B cell (primary cell): ENCODE measurements around the gene FOXO1. TPM values are rescaled to one million over a fixed set of nuclear protein-coding genes. Genes with fewer than 3 reads are reported as not detected.

Experiments
- ATAC-seq: fragments of 200-7000 bp; cut with Tn5 transposase; one replicate; pipeline ENCODE4 v1.10.0; 2021; ENCODE audit warnings: low read depth, mild to moderate bottlenecking, moderate number of reproducible peaks, moderate library complexity
- CTCF ChIA-PET: fragments of 350-600 bp; sonication (Branson Sonifier 250); formaldehyde crosslinking; loops from one replicate; lab custom pipeline; 2021; ENCODE audit warnings: antibody characterized with exemption, inconsistent platforms; lab: Charles Lee
- POLR2A ChIA-PET: fragments of 350-600 bp; sonication (Branson Sonifier 250); formaldehyde crosslinking; loops from one replicate; lab custom pipeline; 2021; ENCODE audit warnings: antibody characterized with exemption; lab: Charles Lee
- DNase-seq: peaks from one replicate; pipeline ENCODE4 v3.0.0; 2013
- H2AFZ ChIP-seq: 2 replicates; pipeline ENCODE4 v1.6.1; 2012; ENCODE audit warnings: mild to moderate bottlenecking, low read depth, low read length; ENCODE audit not compliant: insufficient read depth, poor library complexity, severe bottlenecking
- H3K27ac ChIP-seq, 2 donors: 1 replicate in 1 of 2; 2 replicates in 1 of 2; pipeline ENCODE4 v1.5.1; 2012 to 2013; ENCODE audit warnings: low read length in 2 of 2, mild to moderate bottlenecking in 2 of 2, moderate library complexity in 1 of 2
- H3K27me3 ChIP-seq, 4 experiments: fragments of 200-600 bp in 1 of 4; sonication (generic) in 1 of 4; replicated peaks in 1 of 4; 1 replicate in 2 of 4; 2 replicates in 2 of 4; pipeline versions ENCODE4 v1.6.1 to v1.7.0; 2013 to 2016; ENCODE audit warnings: low read length in 3 of 4, mild to moderate bottlenecking in 2 of 4, mixed read lengths in 1 of 4, moderate library complexity in 1 of 4; ENCODE audit not compliant: insufficient read depth in 4 of 4, control insufficient read depth in 3 of 4; ENCODE audit errors: control extremely low read depth in 1 of 4
- H3K36me3 ChIP-seq, 2 experiments: replicated peaks in 1 of 2; 1 replicate in 1 of 2; 2 replicates in 1 of 2; pipeline versions ENCODE4 v1.6.1 to v1.7.1; 2013; ENCODE audit warnings: low read length in 1 of 2; ENCODE audit not compliant: insufficient read depth in 2 of 2, control insufficient read depth in 1 of 2; ENCODE audit errors: control extremely low read depth in 1 of 2, extremely low read depth in 1 of 2
- H3K4me1 ChIP-seq, 2 donors: fragments of 200-600 bp in 1 of 2; sonication (generic) in 1 of 2; 1 replicate in 1 of 2; 2 replicates in 1 of 2; pipeline versions ENCODE4 v1.5.1 to v1.6.1; 2013 to 2017; ENCODE audit warnings: low read length in 2 of 2; ENCODE audit not compliant: control insufficient read depth in 2 of 2, insufficient read depth in 2 of 2
- H3K4me2 ChIP-seq: replicated peaks from 2 replicates; pipeline ENCODE3; 2012; ENCODE audit warnings: mild to moderate bottlenecking, low read depth, low read length; ENCODE audit not compliant: poor library complexity, severe bottlenecking
- H3K4me3 ChIP-seq, 5 experiments: fragments of 200-600 bp in 1 of 5; sonication (generic) in 1 of 5; 1 replicate in 3 of 5; 2 replicates in 2 of 5; pipeline versions ENCODE4 v1.5.1 to v1.7.0; 2011 to 2016; ENCODE audit warnings: low read length in 4 of 5, mild to moderate bottlenecking in 4 of 5, low read depth in 2 of 5, control low read depth in 1 of 5, moderate library complexity in 1 of 5; ENCODE audit not compliant: insufficient read depth in 1 of 5; ENCODE audit errors: control extremely low read depth in 1 of 5, extremely low read depth in 1 of 5
- H3K79me2 ChIP-seq: fragments of 200-600 bp; sonication (generic); one replicate; pipeline ENCODE4 v1.6.0; 2016; ENCODE audit warnings: low read length; ENCODE audit not compliant: control insufficient read depth, insufficient read depth
- H3K9ac ChIP-seq: fragments of 200-600 bp; sonication (generic); 2 replicates; pipeline ENCODE4 v1.6.1; 2017; ENCODE audit warnings: mild to moderate bottlenecking, low read length, moderate library complexity
- H3K9me3 ChIP-seq, 3 donors: one replicate each; pipeline versions ENCODE4 v1.6.1 to v1.7.1; 2013; ENCODE audit warnings: low read length in 2 of 3; ENCODE audit not compliant: control insufficient read depth in 2 of 3, insufficient read depth in 1 of 3; ENCODE audit errors: control extremely low read depth in 1 of 3
- H4K20me1 ChIP-seq: 2 replicates; pipeline ENCODE4 v1.6.0; 2012; ENCODE audit warnings: mild to moderate bottlenecking, low read length; ENCODE audit not compliant: insufficient read depth, control insufficient read depth, poor library complexity, severe bottlenecking
- H3K27ac Mint-ChIP-seq: one replicate; pipeline ENCODE4 v1.8.0; 2021; ENCODE audit warnings: mixed read lengths
- H3K27me3 Mint-ChIP-seq: one replicate; pipeline ENCODE4 v1.8.0; 2021; ENCODE audit warnings: mixed read lengths
- H3K4me1 Mint-ChIP-seq: one replicate; pipeline ENCODE4 v1.8.0; 2021; ENCODE audit warnings: mixed read lengths
- H3K4me3 Mint-ChIP-seq: one replicate; pipeline ENCODE4 v1.8.0; 2021; ENCODE audit warnings: mixed read lengths
- H3K9me3 Mint-ChIP-seq: one replicate; pipeline ENCODE4 v1.8.0; 2022; ENCODE audit warnings: mixed read lengths; ENCODE audit not compliant: insufficient read depth
- EZH2 ChIP-seq: IDR thresholded peaks from 2 replicates; pipeline ENCODE4 v1.6.1; 2012; ENCODE audit warnings: borderline replicate concordance, low read depth, mild to moderate bottlenecking, moderate library complexity, low read length; ENCODE audit not compliant: insufficient read depth, poor library complexity, severe bottlenecking
- WGBS: methylation state at CpG from one replicate; pipeline ENCODE4 v1.1.5; 2013; ENCODE audit warnings: missing lambda C conversion rate; ENCODE audit not compliant: insufficient coverage; 5-methylcytosine and 5-hydroxymethylcytosine counted together
- intact Hi-C: fragments of 100-400 bp; cut with micrococcal nuclease; formaldehyde crosslinking; loops from one replicate; pipeline ENCODE4 v1.10.0; 2022
- polyA plus RNA-seq: library from polyadenylated mRNA; depleted of rRNA; stranded (reverse); fragments of >200 nt; gene quantifications from 2 replicates; pipeline ENCODE4 v1.2.3, GENCODE V29; 2012
- total RNA-seq, 2 donors: library from RNA; stranded (reverse); fragments of 120-200 nt in 1 of 2; gene quantifications; 1 replicate in 1 of 2; 2 replicates in 1 of 2; pipeline versions ENCODE4 v1.2.3 to v1.2.4, GENCODE V29; 2013 to 2022
- TF ChIP-seq, protein P1 (sequence below): fragments of 200-600 bp; IDR thresholded peaks from one replicate; pipeline ENCODE4 v1.8.0; 2022; ENCODE audit warnings: antibody characterized with exemption, mild to moderate bottlenecking

FOXO1 gene
- total and polyA plus RNA-seq, 2 donors (not counting 1 experiment from before 2014, with no cell fraction given) = 22.8 to 77.9 TPM

GRCh38 chr13:40706439-40706838 is 40.0 kb upstream of the FOXO1 start:
- Histone ChIP-seq H3K36me3 (no peaks in the 10 kb centered on the region), H3K9me3 (peaks cover 0 to 5% (median 2%) of the 10 kb centered on the region in 3 donors), H3K9ac (no peak overlapping the region), H4K20me1 (no peaks in the 10 kb centered on the region), H2AFZ (no peak overlapping the region), H3K27ac (no peak overlapping the region), H3K4me2 (no peak overlapping the region), H3K4me3 (no peak overlapping the region), H3K27me3 (no peaks in the 10 kb centered on the region), H3K79me2 (no peaks in the 10 kb centered on the region), H3K4me1 (no peaks in the 10 kb centered on the region)
- Mint-ChIP-seq H3K4me1 (peaks cover 7% of the 10 kb centered on the region), H3K27me3 (no peaks in the 10 kb centered on the region), H3K9me3 (peaks cover 18% of the 10 kb centered on the region), H3K27ac (no peak overlapping the region), H3K4me3 (no peak overlapping the region)
- DNase-seq = no peak
- ChIA-PET CTCF (no interaction called here), POLR2A (no interaction called here)
- TF ChIP-seq EZH2 = no peak
- TF ChIP-seq, protein P1, sequence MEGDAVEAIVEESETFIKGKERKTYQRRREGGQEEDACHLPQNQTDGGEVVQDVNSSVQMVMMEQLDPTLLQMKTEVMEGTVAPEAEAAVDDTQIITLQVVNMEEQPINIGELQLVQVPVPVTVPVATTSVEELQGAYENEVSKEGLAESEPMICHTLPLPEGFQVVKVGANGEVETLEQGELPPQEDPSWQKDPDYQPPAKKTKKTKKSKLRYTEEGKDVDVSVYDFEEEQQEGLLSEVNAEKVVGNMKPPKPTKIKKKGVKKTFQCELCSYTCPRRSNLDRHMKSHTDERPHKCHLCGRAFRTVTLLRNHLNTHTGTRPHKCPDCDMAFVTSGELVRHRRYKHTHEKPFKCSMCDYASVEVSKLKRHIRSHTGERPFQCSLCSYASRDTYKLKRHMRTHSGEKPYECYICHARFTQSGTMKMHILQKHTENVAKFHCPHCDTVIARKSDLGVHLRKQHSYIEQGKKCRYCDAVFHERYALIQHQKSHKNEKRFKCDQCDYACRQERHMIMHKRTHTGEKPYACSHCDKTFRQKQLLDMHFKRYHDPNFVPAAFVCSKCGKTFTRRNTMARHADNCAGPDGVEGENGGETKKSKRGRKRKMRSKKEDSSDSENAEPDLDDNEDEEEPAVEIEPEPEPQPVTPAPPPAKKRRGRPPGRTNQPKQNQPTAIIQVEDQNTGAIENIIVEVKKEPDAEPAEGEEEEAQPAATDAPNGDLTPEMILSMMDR = no peak
- WGBS = 0% methylated on average over 2 of the region's 2 CpGs
- intact Hi-C loops = no loop called here
- ATAC-seq = no peak

DNA sequence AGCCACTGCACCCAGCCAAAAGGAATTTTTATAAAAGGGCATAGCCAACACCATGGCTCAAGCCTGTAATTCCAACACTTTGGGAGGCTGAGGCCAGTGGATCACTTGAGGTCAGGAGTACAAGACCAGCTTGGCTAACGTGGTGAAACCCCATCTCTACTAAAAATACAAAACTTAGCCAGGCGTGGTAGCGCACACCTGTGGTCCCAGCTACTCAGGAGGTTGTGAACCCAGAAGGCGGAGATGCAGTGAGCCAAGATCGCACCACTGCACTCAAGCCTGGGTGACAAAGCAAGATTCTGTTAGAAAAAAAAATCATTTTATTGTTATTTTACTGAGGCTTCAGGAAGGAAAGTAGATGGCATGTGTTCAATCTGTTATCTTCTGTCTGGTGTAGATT is 31.3 kb upstream of the FOXO1 start:
- Histone ChIP-seq H3K4me1 (peaks cover 7 to 11% of the 10 kb centered on the region in 2 donors), H3K4me2 (no peak overlapping the region), H3K27me3 (no peaks in the 10 kb centered on the region), H3K27ac (no peak overlapping the region), H4K20me1 (no peaks in the 10 kb centered on the region), H2AFZ (no peak overlapping the region), H3K9me3 (no peaks in the 10 kb centered on the region), H3K79me2 (no peaks in the 10 kb centered on the region), H3K36me3 (no peaks in the 10 kb centered on the region), H3K9ac (no peak overlapping the region), H3K4me3 (no peak overlapping the region)
- 35% methylated on average over 4 of the region's 5 CpGs for WGBS
- ATAC-seq (no peak), DNase-seq (no peak)
- no peak overlapping the region for H3K27ac Mint-ChIP-seq
- intact Hi-C loops = no loop called here
- TF ChIP-seq, protein P1 = no peak
- TF ChIP-seq EZH2 = no peak
- H3K9me3 Mint-ChIP-seq = no peaks in the 10 kb centered on the region
- POLR2A ChIA-PET = interaction anchor here (0.6 kb wide), 2 partner anchors 78 to 521 kb away, joined by 3 to 5 read pairs; no protein-coding TSS in a partner anchor
- no peaks in the 10 kb centered on the region for H3K27me3 Mint-ChIP-seq
- H3K4me3 Mint-ChIP-seq = no peak overlapping the region
- peaks cover 28% of the 10 kb centered on the region for H3K4me1 Mint-ChIP-seq
- CTCF ChIA-PET = no interaction called here
